Fibroblast of pulmonary artery (primary cell): ENCODE measurements around the gene ALX4.

Source experiments
- DNase-seq: peaks from one replicate; pipeline ENCODE4 v3.0.0-alpha.2; 2010; ENCODE audit warnings: low read depth
- H3K4me3 ChIP-seq: replicated peaks from 2 replicates; pipeline ENCODE4 v1.5.1; 2011; ENCODE audit warnings: low read depth, mild to moderate bottlenecking, control low read depth, low read length, moderate library complexity
- TF ChIP-seq, protein P1 (sequence below): IDR thresholded peaks from 2 replicates; pipeline ENCODE4 v1.5.1; 2011; ENCODE audit warnings: mild to moderate bottlenecking, control low read depth, low read length, inconsistent platforms; ENCODE audit errors: missing control alignments

The ALX4 gene

DNA sequence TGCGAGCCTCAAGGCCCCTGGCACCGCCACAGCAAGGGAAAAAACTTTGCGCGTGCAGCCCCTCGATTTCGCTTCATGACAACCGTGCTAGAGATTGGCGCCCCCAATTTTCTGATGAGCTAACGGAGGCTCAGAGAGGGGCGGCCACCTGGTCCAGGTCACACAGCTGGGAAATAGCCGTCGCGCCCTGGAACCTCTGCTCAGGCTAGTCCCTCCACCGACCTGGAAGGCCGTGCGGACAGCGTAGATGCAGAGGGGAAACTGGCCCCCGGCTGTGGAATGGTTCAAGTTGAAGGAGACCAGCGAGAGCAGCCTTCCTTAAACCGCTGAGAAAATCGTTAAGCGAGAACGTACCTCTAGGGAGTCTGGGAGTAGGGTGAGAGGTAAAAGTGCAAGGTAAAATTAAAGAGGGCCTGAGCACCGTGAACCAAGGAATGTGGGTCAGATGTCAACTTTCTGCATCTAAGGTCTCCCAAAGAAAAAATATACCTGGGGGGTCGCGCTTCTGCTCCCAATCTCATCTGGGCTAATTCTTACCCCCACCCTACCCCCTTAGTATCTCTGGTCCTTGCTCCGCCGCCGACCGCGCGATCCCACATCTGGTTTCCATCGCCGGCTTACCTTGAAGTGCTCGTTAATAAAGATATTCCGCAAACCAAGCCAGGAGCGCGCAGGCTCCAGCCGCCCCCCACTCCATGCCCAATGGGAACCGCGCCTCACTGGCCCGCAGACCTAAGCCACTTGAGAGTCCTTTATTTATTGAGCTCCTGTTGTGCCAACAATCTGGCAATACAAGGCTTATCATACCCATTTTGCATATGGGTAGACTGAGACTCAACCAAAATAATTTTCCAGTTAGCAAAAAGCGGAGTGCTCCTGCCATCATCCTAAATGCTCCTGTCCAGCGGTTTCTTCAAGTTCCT, 1.7 kb upstream of the ALX4 start:
- no peak overlapping the region for H3K4me3 ChIP-seq
- TF ChIP-seq, protein P1, sequence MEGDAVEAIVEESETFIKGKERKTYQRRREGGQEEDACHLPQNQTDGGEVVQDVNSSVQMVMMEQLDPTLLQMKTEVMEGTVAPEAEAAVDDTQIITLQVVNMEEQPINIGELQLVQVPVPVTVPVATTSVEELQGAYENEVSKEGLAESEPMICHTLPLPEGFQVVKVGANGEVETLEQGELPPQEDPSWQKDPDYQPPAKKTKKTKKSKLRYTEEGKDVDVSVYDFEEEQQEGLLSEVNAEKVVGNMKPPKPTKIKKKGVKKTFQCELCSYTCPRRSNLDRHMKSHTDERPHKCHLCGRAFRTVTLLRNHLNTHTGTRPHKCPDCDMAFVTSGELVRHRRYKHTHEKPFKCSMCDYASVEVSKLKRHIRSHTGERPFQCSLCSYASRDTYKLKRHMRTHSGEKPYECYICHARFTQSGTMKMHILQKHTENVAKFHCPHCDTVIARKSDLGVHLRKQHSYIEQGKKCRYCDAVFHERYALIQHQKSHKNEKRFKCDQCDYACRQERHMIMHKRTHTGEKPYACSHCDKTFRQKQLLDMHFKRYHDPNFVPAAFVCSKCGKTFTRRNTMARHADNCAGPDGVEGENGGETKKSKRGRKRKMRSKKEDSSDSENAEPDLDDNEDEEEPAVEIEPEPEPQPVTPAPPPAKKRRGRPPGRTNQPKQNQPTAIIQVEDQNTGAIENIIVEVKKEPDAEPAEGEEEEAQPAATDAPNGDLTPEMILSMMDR: no peak
- no peak for DNase-seq

DNA sequence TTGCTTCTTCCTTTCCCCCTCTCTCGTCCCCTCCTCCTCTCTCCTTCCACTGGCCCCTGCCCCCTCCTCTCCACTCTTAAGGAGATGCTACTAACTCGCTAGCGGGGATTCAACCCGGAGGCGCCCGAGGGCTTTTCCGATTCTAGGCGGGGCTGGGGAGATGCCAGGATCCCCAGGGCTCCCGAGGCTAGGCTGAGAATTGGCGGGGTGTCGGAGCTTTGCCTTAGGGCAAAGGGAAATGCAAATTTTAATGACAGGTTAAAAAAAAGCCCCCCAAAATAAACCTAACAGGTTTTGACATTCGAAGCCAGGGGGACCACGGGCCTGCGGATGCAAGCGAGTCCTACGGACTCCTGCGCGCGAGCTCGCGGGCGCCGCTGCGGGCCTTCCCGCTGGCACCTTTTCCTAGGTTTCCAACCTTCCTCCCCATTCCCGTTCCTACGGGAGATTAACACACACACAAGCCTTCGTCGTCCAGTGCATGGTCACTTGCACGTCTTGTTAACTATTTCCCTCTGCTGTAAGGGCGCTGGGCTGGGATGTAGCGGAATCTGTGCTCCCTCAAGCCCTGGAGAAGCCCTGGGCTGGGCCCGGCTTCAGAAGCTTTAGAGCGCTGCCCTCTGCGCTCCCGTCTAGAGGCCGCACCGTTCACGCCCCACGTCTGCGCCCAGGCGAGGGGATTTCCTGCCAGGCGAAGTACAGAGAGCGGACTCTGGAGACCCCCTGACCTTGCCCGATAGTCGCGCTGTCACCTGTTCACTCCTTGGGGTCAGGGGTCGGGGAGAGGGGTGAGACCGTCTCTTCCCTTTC, 729 bp upstream of the ALX4 start:
- TF ChIP-seq, protein P1: no peak
- no peak overlapping the region for H3K4me3 ChIP-seq
- no peak for DNase-seq

DNA sequence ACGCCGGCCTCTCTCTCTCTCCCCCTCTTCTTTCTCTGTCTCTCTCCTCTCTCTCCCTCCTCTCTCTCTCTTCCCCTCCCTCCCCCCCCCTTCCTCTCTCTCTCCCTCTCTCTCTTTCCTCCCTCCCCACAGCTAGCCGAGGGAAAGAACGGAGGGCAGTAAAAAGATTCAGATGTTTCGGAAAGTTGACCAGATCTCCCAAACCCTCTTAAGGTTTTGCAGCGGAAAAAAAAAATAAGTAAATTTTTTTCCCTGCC, 195 bp upstream of the ALX4 start:
- H3K4me3 ChIP-seq: no peak overlapping the region
- TF ChIP-seq, protein P1: no peak
- no peak for DNase-seq

DNA sequence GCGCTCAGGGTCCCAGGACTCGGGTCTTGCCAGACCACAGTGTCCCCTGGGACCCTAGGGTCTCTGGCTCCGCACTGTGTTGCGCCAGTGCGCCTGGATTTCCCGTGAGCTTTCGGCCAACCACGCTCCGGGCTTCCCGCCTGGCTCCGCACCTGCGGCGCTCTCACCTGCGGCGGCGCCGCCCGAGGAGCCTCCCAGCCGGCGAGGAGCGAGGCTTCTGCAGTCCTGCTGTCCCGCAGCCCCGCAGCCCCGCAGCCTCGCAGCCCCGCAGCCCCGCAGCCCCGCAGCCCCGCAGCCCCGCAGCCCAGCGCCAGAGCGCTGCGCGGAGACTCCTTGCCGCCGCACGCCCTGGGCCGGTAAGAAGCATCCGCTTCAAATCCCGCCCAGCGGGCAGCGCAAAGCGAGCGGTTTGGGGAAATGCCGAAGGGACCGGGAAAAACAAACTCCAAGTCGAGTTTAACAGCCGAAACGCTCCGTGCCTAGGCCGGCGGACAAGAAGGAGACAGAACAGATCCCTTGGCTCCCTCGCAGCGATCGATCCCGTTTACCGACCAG, 939 bp downstream of the ALX4 start:
- no peak overlapping the region for H3K4me3 ChIP-seq
- DNase-seq: no peak

DNA sequence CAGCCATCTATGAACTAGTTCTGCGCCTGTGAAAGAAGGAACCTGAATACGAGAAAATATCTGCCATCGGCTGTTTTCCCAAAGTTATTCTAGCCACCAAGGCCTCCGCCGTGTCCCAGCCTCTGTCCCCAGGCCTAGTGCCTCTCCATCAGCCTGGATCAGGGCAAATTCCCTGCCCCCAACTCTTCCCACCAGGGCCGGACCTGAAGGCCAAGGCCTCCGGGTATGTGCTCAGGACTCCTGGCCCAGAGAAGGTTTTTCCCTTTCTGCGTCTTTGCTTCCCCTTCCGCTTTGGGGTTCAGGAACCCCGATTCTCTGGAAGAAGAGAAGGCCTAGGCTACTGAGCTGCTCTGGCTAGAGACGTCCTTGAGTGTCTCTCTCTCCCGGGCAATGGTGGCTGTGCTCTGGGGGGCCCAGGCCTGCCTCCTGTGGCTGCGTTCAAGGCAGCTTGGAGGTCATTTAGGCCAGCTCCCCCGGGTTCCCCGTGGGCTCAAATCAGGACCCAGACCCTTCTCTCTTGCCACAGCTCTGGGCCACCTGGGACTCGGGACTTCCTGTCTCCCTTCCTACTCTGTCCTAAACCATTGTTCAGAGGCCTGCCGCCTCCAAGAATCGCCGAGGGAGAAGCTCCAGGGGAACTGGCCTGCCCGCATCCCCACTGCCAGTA, 1.6 kb downstream of the ALX4 start:
- DNase-seq: no peak
- TF ChIP-seq, protein P1: no peak
- no peak overlapping the region for H3K4me3 ChIP-seq

More for the DNA sequence above, 939 bp downstream of the ALX4 start:
- TF ChIP-seq, protein P1: no peak

DNA sequence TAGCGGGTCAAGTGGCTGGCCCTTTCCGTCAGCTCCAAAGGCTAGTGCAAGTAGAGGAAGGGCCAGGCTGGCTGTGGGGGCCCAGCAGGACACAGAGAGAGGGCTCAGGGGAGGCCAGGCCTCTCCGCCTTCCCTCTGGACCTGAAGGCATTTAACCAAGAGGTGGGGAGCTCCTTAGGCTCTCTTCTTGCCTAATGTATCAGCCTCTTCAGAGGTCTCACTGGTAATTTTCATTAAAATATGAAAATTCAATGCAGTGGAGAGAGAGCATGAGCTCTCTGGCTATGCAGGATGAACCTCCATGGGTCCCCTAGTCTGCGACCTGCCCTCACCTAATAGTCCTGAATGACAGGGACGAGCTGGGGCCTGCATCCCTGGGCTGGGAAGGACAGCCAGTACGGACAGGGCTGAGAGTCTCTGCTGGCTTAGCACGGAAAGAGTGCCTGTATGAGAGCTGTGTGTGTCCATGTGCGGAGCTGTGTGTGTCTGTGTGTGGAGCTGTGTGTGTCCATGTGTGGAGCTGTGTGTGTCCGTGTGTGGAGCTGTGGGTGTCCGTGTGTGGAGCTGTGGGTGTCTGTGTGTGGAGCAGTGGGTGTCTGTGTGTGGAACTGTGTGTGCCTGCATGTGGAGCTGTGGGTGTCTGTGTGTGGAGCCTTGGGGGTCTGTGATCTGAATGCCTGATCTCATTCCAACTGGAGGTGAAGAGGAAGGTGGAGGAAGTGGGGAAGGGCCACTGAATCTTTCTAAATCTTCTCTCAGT, 2.4 kb downstream of the ALX4 start:
- no peak for DNase-seq
- TF ChIP-seq, protein P1: no peak
- no peak overlapping the region for H3K4me3 ChIP-seq
